22Rv1 (cell line): ENCODE data around the gene TOP2B.

Experiments
- ZFX ChIP-seq: fragments of 450-650 bp; IDR thresholded peaks from 2 replicates; pipeline ENCODE4 v1.6.1; 2017; ENCODE audit warnings: antibody characterized with exemption, borderline replicate concordance
- TF ChIP-seq, protein P1 (sequence below): fragments of 450-650 bp; IDR thresholded peaks from 2 replicates; pipeline ENCODE4 v1.5.1; 2017; ENCODE audit warnings: mild to moderate bottlenecking

DNA sequence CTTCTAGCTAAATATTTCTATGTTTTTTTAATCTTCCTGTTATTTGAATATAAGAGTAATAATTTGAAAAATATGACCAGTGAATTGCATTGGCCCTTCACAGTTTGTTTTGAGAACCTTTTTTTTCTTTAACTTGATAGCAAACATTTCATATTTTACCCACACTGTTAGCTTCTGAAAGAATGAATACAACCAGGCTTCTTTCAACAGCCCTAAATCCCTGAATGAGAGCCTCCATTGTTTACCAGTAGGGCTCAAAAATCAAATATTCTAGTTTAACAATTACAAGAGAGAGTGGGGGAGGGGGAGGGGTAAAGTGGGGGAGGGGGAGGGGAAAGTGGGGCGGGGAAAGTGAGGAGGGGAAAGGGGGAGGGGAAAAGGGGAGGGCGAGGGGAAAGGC is 14.5 kb upstream of the TOP2B start:
- TF ChIP-seq, protein P1, sequence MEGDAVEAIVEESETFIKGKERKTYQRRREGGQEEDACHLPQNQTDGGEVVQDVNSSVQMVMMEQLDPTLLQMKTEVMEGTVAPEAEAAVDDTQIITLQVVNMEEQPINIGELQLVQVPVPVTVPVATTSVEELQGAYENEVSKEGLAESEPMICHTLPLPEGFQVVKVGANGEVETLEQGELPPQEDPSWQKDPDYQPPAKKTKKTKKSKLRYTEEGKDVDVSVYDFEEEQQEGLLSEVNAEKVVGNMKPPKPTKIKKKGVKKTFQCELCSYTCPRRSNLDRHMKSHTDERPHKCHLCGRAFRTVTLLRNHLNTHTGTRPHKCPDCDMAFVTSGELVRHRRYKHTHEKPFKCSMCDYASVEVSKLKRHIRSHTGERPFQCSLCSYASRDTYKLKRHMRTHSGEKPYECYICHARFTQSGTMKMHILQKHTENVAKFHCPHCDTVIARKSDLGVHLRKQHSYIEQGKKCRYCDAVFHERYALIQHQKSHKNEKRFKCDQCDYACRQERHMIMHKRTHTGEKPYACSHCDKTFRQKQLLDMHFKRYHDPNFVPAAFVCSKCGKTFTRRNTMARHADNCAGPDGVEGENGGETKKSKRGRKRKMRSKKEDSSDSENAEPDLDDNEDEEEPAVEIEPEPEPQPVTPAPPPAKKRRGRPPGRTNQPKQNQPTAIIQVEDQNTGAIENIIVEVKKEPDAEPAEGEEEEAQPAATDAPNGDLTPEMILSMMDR, result no peak
- TF ChIP-seq ZFX, result no peak
